A549 treated with AZD2906 at 1 μM for 4 hours (cell line): ENCODE measurements around the gene RANBP1. TPM values are rescaled to one million over a fixed set of nuclear protein-coding genes. Genes with fewer than 3 reads are reported as not detected.

Experiments
- total RNA-seq: library from RNA; stranded (reverse); fragments of 200-300 nt; extraction: Qiagen RNA extraction; gene quantifications from 5 replicates; pipeline ENCODE4 v1.2.3, GENCODE V29; 2022

The RANBP1 gene
- 237 to 298 TPM (median 288 TPM) in 5 replicates for total RNA-seq

GRCh38 chr22:20115691-20116375 lies at the start of gene RANBP1:
Gene RANBP1, plus strand, starts transcription at chr22:20116104. Its CDS starts 81 bp downstream, at chr22:20116185.

GRCh38 chr22:20079745-20080444 lies 36.0 kb upstream of the RANBP1 start, which contains the start of gene DGCR8:
Gene DGCR8, plus strand, starts transcription at chr22:20080241. Its CDS starts 5,723 bp downstream, at chr22:20085964.

GRCh38 chr22:20116951-20117632 lies 1.2 kb downstream of the RANBP1 start, which contains the start of gene TRMT2A:
Gene TRMT2A, minus strand, starts transcription at chr22:20117226. Its CDS starts 320 bp downstream, at chr22:20116906.

GRCh38 chr22:20131597-20131858 lies 15.6 kb downstream of the RANBP1 start, which contains the start of gene ZDHHC8:
Gene ZDHHC8, plus strand, starts transcription at chr22:20131804. Its CDS starts 144 bp downstream, at chr22:20131948.

GRCh38 chr22:20150381-20151275 lies 34.7 kb downstream of the RANBP1 start, which contains the start of gene CCDC188:
Gene CCDC188, minus strand, starts transcription at chr22:20151055. Its CDS starts 69 bp downstream, at chr22:20150986.

Other genes with a start within 250 kb of the RANBP1 start
- gene COMT, start 174.3 kb upstream of the RANBP1 start, total RNA-seq = 126 to 165 TPM (median 163 TPM) in 5 replicates
- gene TXNRD2, start 174.3 kb upstream of the RANBP1 start, total RNA-seq = 32.4 to 45.1 TPM (median 38.1 TPM) in 5 replicates
- gene ARVCF, start 99.3 kb upstream of the RANBP1 start, total RNA-seq = 2.0 to 3.1 TPM (median 2.6 TPM) in 5 replicates
- 12.5 to 13.6 TPM (median 12.9 TPM) in 5 replicates for gene TANGO2, start 95.0 kb upstream of the RANBP1 start, total RNA-seq
- 17.8 to 22.1 TPM (median 19.6 TPM) in 5 replicates for gene DGCR8, start 35.9 kb upstream of the RANBP1 start, total RNA-seq
- 18.6 to 29.0 TPM (median 23.4 TPM) in 5 replicates for gene TRMT2A, start 1.1 kb downstream of the RANBP1 start, total RNA-seq
- 22.4 to 43.4 TPM (median 34.8 TPM) in 5 replicates for gene ZDHHC8, start 15.7 kb downstream of the RANBP1 start, total RNA-seq
- not detected in 5 replicates for gene CCDC188, start 35.0 kb downstream of the RANBP1 start, total RNA-seq
- 7.7 to 16.3 TPM (median 13.8 TPM) in 5 replicates for gene RTN4R, start 152.2 kb downstream of the RANBP1 start, total RNA-seq
- gene DGCR6L, start 204.0 kb downstream of the RANBP1 start, total RNA-seq = 30.1 to 47.2 TPM (median 45.0 TPM) in 5 replicates